Astrocyte (in vitro differentiated cells and primary cell): ENCODE data around the gene PRTN3. TPM values are rescaled to one million over a fixed set of nuclear protein-coding genes. Genes with fewer than 3 reads are reported as not detected.
"Not testable (repeated sequence)": the region's sequence is repeated elsewhere in the genome, so short reads cannot be mapped to it uniquely, and the experiment has no call there.

Source experiments
- DNase-seq: peaks from one replicate; pipeline ENCODE4 v3.0.0-alpha.2; 2010; ENCODE audit warnings: low read depth
- FAIRE-seq: peaks from 2 replicates; lab custom pipeline; 2011; peaks lifted over from hg19 to GRCh38; lab: Jason Lieb, UNC
- H2AFZ ChIP-seq: 2 replicates; pipeline ENCODE4 v1.6.0; 2012; ENCODE audit warnings: low read depth, low read length, inconsistent platforms
- H3K27ac ChIP-seq: 2 replicates; pipeline ENCODE4 v1.5.1; 2011; ENCODE audit warnings: low read depth, low read length, inconsistent platforms
- H3K27me3 ChIP-seq: 2 replicates; pipeline ENCODE4 v1.6.0; 2011; ENCODE audit warnings: low read length, inconsistent platforms; ENCODE audit not compliant: insufficient read depth
- H3K36me3 ChIP-seq: 2 replicates; pipeline ENCODE4 v1.5.1; 2011; ENCODE audit warnings: low read length, inconsistent platforms; ENCODE audit not compliant: insufficient read depth
- H3K4me1 ChIP-seq: 2 replicates; pipeline ENCODE4 v1.5.1; 2011; ENCODE audit warnings: low read length, inconsistent platforms; ENCODE audit not compliant: insufficient read depth
- H3K4me2 ChIP-seq: 2 replicates; pipeline ENCODE4 v1.6.0; 2012; ENCODE audit warnings: low read length, inconsistent platforms
- H3K4me3 ChIP-seq: 2 replicates; pipeline ENCODE4 v1.5.1; 2011; ENCODE audit warnings: low read depth, mild to moderate bottlenecking, low read length, inconsistent platforms; ENCODE audit not compliant: insufficient read depth
- H3K79me2 ChIP-seq: 2 replicates; pipeline ENCODE4 v1.6.0; 2012; ENCODE audit warnings: mild to moderate bottlenecking, low read length, inconsistent platforms; ENCODE audit not compliant: insufficient read depth
- H3K9ac ChIP-seq: 2 replicates; pipeline ENCODE4 v1.6.0; 2012; ENCODE audit warnings: mild to moderate bottlenecking, low read length, inconsistent platforms
- H3K9me3 ChIP-seq: 2 replicates; pipeline ENCODE4 v1.5.1; 2012; ENCODE audit warnings: low read depth, mild to moderate bottlenecking, low read length, inconsistent platforms; ENCODE audit not compliant: insufficient read depth
- H4K20me1 ChIP-seq: 2 replicates; pipeline ENCODE4 v1.6.0; 2012; ENCODE audit warnings: low read length, inconsistent platforms; ENCODE audit not compliant: insufficient read depth
- H3K27ac Mint-ChIP-seq: one replicate; pipeline ENCODE4 v1.8.0; 2021; ENCODE audit warnings: mild to moderate bottlenecking, mixed read lengths; ENCODE audit not compliant: unreplicated experiment
- H3K27me3 Mint-ChIP-seq: one replicate; pipeline ENCODE4 v1.8.0; 2021; ENCODE audit warnings: low read depth, mixed read lengths; ENCODE audit not compliant: unreplicated experiment
- H3K36me3 Mint-ChIP-seq: one replicate; pipeline ENCODE4 v1.8.0; 2021; ENCODE audit warnings: low read depth, mixed read lengths; ENCODE audit not compliant: unreplicated experiment
- H3K4me1 Mint-ChIP-seq: one replicate; pipeline ENCODE4 v1.8.0; 2021; ENCODE audit warnings: low read depth, mixed read lengths; ENCODE audit not compliant: unreplicated experiment
- H3K4me3 Mint-ChIP-seq: one replicate; pipeline ENCODE4 v1.8.0; 2021; ENCODE audit warnings: mild to moderate bottlenecking, moderate library complexity, mixed read lengths; ENCODE audit not compliant: unreplicated experiment
- H3K9me3 Mint-ChIP-seq: one replicate; pipeline ENCODE4 v1.8.0; 2021; ENCODE audit warnings: mild to moderate bottlenecking, mixed read lengths; ENCODE audit not compliant: unreplicated experiment
- CTCF ChIP-seq: IDR thresholded peaks from 2 replicates; pipeline ENCODE4 v1.5.1; 2011; ENCODE audit warnings: low read depth, mild to moderate bottlenecking, inconsistent platforms, low read length, moderate library complexity; ENCODE audit not compliant: insufficient read depth
- EZH2 ChIP-seq: IDR thresholded peaks from 2 replicates; pipeline ENCODE4 v1.6.1; 2012; ENCODE audit warnings: mild to moderate bottlenecking, low read length, inconsistent platforms; ENCODE audit not compliant: insufficient read depth
- total RNA-seq: library from RNA; stranded (reverse); gene quantifications from 2 replicates; pipeline ENCODE4 v1.2.1, GENCODE V29; 2021

Gene PRTN3
- total RNA-seq, 1 donor from 2014 or later = not detected

GRCh38 chr19:852136-853013 lies 11.6 kb downstream of the PRTN3 start, which contains the start of gene ELANE:
ELANE (plus strand) TSS chr19:852303; CDS start chr19:852329, 26 bp downstream.
- H3K27me3 Mint-ChIP-seq = peaks cover 4% of the 10 kb centered on the region
- no peak within 1 kb of the TSS for H3K4me2 ChIP-seq
- no peak within 1 kb of the TSS for H3K27ac ChIP-seq
- no peaks in the 10 kb centered on the region for H3K9me3 Mint-ChIP-seq
- H3K4me3 Mint-ChIP-seq = no peak within 1 kb of the TSS
- no peak within 1 kb of the TSS for H3K27ac Mint-ChIP-seq
- H3K79me2 ChIP-seq = no peaks in the 10 kb centered on the region
- H3K4me3 ChIP-seq = no peak within 1 kb of the TSS
- DNase-seq (no peak), FAIRE-seq (no peak)
- H3K4me1 ChIP-seq = no peaks in the 10 kb centered on the region
- no peaks in the 10 kb centered on the region for H3K36me3 Mint-ChIP-seq
- H3K9me3 ChIP-seq = no peaks in the 10 kb centered on the region
- H3K4me1 Mint-ChIP-seq = no peaks in the 10 kb centered on the region
- no peak within 1 kb of the TSS for H2AFZ ChIP-seq
- no peak within 1 kb of the TSS for H3K9ac ChIP-seq
- TF ChIP-seq EZH2 (peak; percentile 56), CTCF (no peak)
- H3K27me3 ChIP-seq = peaks cover 3% of the 10 kb centered on the region
- no peaks in the 10 kb centered on the region for H4K20me1 ChIP-seq
- no peaks in the 10 kb centered on the region for H3K36me3 ChIP-seq

GRCh38 chr19:853014-853585 lies 12.3 kb downstream of the PRTN3 start:
- Histone ChIP-seq H3K27me3 (no peaks in the 10 kb centered on the region), H3K4me1 (no peaks in the 10 kb centered on the region), H3K79me2 (no peaks in the 10 kb centered on the region), H2AFZ (no peak overlapping the region), H3K4me2 (no peak overlapping the region), H4K20me1 (no peaks in the 10 kb centered on the region), H3K4me3 (no peak overlapping the region), H3K36me3 (no peaks in the 10 kb centered on the region), H3K9ac (no peak overlapping the region), H3K27ac (no peak overlapping the region), H3K9me3 (no peaks in the 10 kb centered on the region)
- no peaks in the 10 kb centered on the region for H3K4me1 Mint-ChIP-seq
- peaks cover 7% of the 10 kb centered on the region for H3K27me3 Mint-ChIP-seq
- H3K27ac Mint-ChIP-seq = no peak overlapping the region
- H3K9me3 Mint-ChIP-seq = no peaks in the 10 kb centered on the region
- no peaks in the 10 kb centered on the region for H3K36me3 Mint-ChIP-seq
- no peak overlapping the region for H3K4me3 Mint-ChIP-seq
- TF ChIP-seq EZH2 (no peak), CTCF (no peak)
- no peak for DNase-seq
- no peak for FAIRE-seq

GRCh38 chr19:853614-854220 lies 12.9 kb downstream of the PRTN3 start:
- not testable (repeated sequence) for H3K9me3 ChIP-seq, H2AFZ ChIP-seq, H3K9ac ChIP-seq, H3K4me3 ChIP-seq, H3K4me3 Mint-ChIP-seq, FAIRE-seq, H3K4me1 Mint-ChIP-seq, H3K9me3 Mint-ChIP-seq, H3K36me3 Mint-ChIP-seq, H3K27ac ChIP-seq, H3K36me3 ChIP-seq, H3K4me2 ChIP-seq, H3K27me3 ChIP-seq, H3K4me1 ChIP-seq, DNase-seq, H3K79me2 ChIP-seq, H3K27ac Mint-ChIP-seq, H4K20me1 ChIP-seq
- H3K27me3 Mint-ChIP-seq = peaks cover 10% of the 10 kb centered on the region
